Globus pallidus (tissue), 1 donor: ENCODE results near the gene CTNNA2.
A peak's percentile ranks its signal among the peaks of the same experiment; 100 is the strongest.

Experiments used
- DNase-seq: peaks from one replicate; pipeline ENCODE4 v3.0.0-alpha.2; 2015; ENCODE audit warnings: low spot score

Gene CTNNA2

GRCh38 chr2:80329491-80329890 lies 816.6 kb downstream of the CTNNA2 start:
- no peak for DNase-seq

GRCh38 chr2:80330527-80331450 lies 817.9 kb downstream of the CTNNA2 start:
- no peak for DNase-seq

GRCh38 chr2:80333886-80334285 lies 821.0 kb downstream of the CTNNA2 start:
- no peak for DNase-seq

GRCh38 chr2:80335411-80335810 lies 822.6 kb downstream of the CTNNA2 start:
- no peak for DNase-seq

- no peak for DNase-seq
These were observed 825.9 kb downstream of the CTNNA2 start for GRCh38 chr2:80338794-80339193.

GRCh38 chr2:80340022-80340421 lies 827.2 kb downstream of the CTNNA2 start:
- DNase-seq = no peak

- no peak for DNase-seq
These were observed 835.2 kb downstream of the CTNNA2 start for GRCh38 chr2:80348078-80348477.

- peak; percentile 37 for DNase-seq
These were observed 836.1 kb downstream of the CTNNA2 start for GRCh38 chr2:80348953-80349352.

GRCh38 chr2:80351231-80351630 lies 838.4 kb downstream of the CTNNA2 start:
- no peak for DNase-seq

- DNase-seq = no peak
These were observed 842.0 kb downstream of the CTNNA2 start for GRCh38 chr2:80354858-80355257.

- DNase-seq = no peak
These were observed 849.1 kb downstream of the CTNNA2 start for GRCh38 chr2:80361904-80362303.

GRCh38 chr2:80363330-80363729 lies 850.5 kb downstream of the CTNNA2 start:
- DNase-seq = no peak

- no peak for DNase-seq
These were observed 851.0 kb downstream of the CTNNA2 start for GRCh38 chr2:80363791-80364349.

GRCh38 chr2:80364524-80365212 lies 851.8 kb downstream of the CTNNA2 start:
- no peak for DNase-seq

GRCh38 chr2:80365762-80366161 lies 852.9 kb downstream of the CTNNA2 start:
- no peak for DNase-seq

- no peak for DNase-seq
These were observed 857.6 kb downstream of the CTNNA2 start for GRCh38 chr2:80370375-80371009.

- no peak for DNase-seq
These were observed 861.3 kb downstream of the CTNNA2 start for GRCh38 chr2:80374105-80374504.

- no peak for DNase-seq
These were observed 864.2 kb downstream of the CTNNA2 start for GRCh38 chr2:80377071-80377470.

- DNase-seq = no peak
These were observed 867.9 kb downstream of the CTNNA2 start for GRCh38 chr2:80380736-80381135.

- no peak for DNase-seq
These were observed 868.8 kb downstream of the CTNNA2 start for GRCh38 chr2:80381666-80382065.

- no peak for DNase-seq
These were observed 879.6 kb downstream of the CTNNA2 start for GRCh38 chr2:80392441-80392840.

GRCh38 chr2:80393991-80394390 lies 881.1 kb downstream of the CTNNA2 start:
- no peak for DNase-seq
